Measurements from ENCODE around the gene THAP7. TPM values are rescaled to one million over a fixed set of nuclear protein-coding genes. Genes with fewer than 3 reads are reported as not detected.
A peak's percentile ranks its signal among the peaks of the same experiment; 100 is the strongest.
"Not testable (repeated sequence)": the region's sequence is repeated elsewhere in the genome, so short reads cannot be mapped to it uniquely, and the experiment has no call there.

Gene THAP7
- polyA plus RNA-seq, 1 donor (not counting 4 experiments of a cell fraction or from before 2014, with no cell fraction given) = 10.4 TPM

DNA sequence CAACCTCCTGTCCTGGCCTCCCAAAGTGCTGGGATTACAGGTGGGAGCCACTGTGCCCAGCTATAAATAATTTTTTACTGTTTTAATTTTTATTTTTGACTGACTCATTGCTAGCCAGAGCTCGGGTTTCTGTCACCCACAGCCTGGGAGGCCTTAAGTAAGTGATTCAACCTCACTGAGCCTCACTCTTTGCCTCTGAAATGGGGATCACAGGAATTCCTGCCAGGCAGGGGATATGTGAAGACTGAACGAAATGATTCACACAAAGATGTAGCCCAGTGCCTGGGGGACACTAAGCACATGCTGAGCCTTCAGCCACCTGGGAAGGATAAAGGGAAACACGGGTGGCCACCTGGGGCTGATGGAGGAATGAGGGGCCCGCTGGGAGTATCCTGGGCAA lies 40.0 kb upstream of the THAP7 start:
- Histone ChIP-seq H3K27me3 (ENCODE audit: control insufficient read depth, extremely low read depth, insufficient read depth, low read length) (no peaks in the 10 kb centered on the region), H3K9me1 (ENCODE audit: control insufficient read depth, extremely low read depth, insufficient read depth, low read length) (no peaks in the 10 kb centered on the region), H3K4me3 (ENCODE audit: control insufficient read depth in 2 of 3, extremely low read depth in 1 of 3, insufficient read depth in 2 of 3, low read depth in 1 of 3, low read length in 3 of 3) (no peak overlapping the region), H3K27ac (ENCODE audit: control insufficient read depth, insufficient read depth, low read length) (no peak overlapping the region), H3K4me1 (ENCODE audit: control insufficient read depth, extremely low read depth, insufficient read depth, low read length) (peaks cover 27% of the 10 kb centered on the region), H4K20me1 (ENCODE audit: control insufficient read depth, extremely low read depth, insufficient read depth, low read length) (no peaks in the 10 kb centered on the region), H3K9ac (ENCODE audit: control insufficient read depth, extremely low read depth, insufficient read depth, low read length) (no peak overlapping the region), H2AFZ (ENCODE audit: control insufficient read depth, low read length) (no peak overlapping the region), H3K4me2 (ENCODE audit: control insufficient read depth, extremely low read depth, insufficient read depth, low read depth, low read length) (no peak overlapping the region), H3K79me2 (ENCODE audit: control insufficient read depth, insufficient read depth, low read length) (no peaks in the 10 kb centered on the region), H3K9me3 (ENCODE audit: control insufficient read depth, low read depth, low read length) (no peaks in the 10 kb centered on the region), H3K36me3 (ENCODE audit: control insufficient read depth in 2 of 2, extremely low read depth in 1 of 2, insufficient read depth in 2 of 2, low read length in 2 of 2) (no peaks in the 10 kb centered on the region)
- DNase-seq (ENCODE audit: low read depth, low spot score) (no peak), FAIRE-seq (no peak)
- TF ChIP-seq CTCF (optimal IDR thresholded peaks at IDR 0.05 in 1 of 3, IDR thresholded peaks at IDR 0.05 in 1 of 3, conservative IDR thresholded peaks at IDR 0.05 in 1 of 3; ENCODE audit: extremely low read depth in 1 of 3, insufficient read depth in 2 of 3, low read length in 3 of 3) = no peak
- no peak for TF ChIP-seq EZH2 (IDR thresholded peaks at IDR 0.05; ENCODE audit: low read length)
- dilution Hi-C loops (cut with MboI; ENCODE audit: extremely low pct_ligation_motif_present, low sequenced_read_pairs) = no loop called here

GRCh38 chr22:21039158-21039557 lies 37.2 kb upstream of the THAP7 start:
- H3K79me2 ChIP-seq (ENCODE audit: control insufficient read depth, insufficient read depth, low read length); H3K36me3 ChIP-seq (ENCODE audit: control insufficient read depth in 2 of 2, extremely low read depth in 1 of 2, insufficient read depth in 2 of 2, low read length in 2 of 2); H4K20me1 ChIP-seq (ENCODE audit: control insufficient read depth, extremely low read depth, insufficient read depth, low read length); dilution Hi-C loops (cut with MboI; ENCODE audit: extremely low pct_ligation_motif_present, low sequenced_read_pairs); H3K4me2 ChIP-seq (ENCODE audit: control insufficient read depth, extremely low read depth, insufficient read depth, low read depth, low read length); H3K27me3 ChIP-seq (ENCODE audit: control insufficient read depth, extremely low read depth, insufficient read depth, low read length); H3K9me1 ChIP-seq (ENCODE audit: control insufficient read depth, extremely low read depth, insufficient read depth, low read length); FAIRE-seq; H3K4me3 ChIP-seq (ENCODE audit: control insufficient read depth in 2 of 3, extremely low read depth in 1 of 3, insufficient read depth in 2 of 3, low read depth in 1 of 3, low read length in 3 of 3); DNase-seq (ENCODE audit: low read depth, low spot score); H3K27ac ChIP-seq (ENCODE audit: control insufficient read depth, insufficient read depth, low read length); H2AFZ ChIP-seq (ENCODE audit: control insufficient read depth, low read length); H3K9ac ChIP-seq (ENCODE audit: control insufficient read depth, extremely low read depth, insufficient read depth, low read length); H3K9me3 ChIP-seq (ENCODE audit: control insufficient read depth, low read depth, low read length): not testable (repeated sequence)
- peaks cover 15% of the 10 kb centered on the region for H3K4me1 ChIP-seq (ENCODE audit: control insufficient read depth, extremely low read depth, insufficient read depth, low read length)

DNA sequence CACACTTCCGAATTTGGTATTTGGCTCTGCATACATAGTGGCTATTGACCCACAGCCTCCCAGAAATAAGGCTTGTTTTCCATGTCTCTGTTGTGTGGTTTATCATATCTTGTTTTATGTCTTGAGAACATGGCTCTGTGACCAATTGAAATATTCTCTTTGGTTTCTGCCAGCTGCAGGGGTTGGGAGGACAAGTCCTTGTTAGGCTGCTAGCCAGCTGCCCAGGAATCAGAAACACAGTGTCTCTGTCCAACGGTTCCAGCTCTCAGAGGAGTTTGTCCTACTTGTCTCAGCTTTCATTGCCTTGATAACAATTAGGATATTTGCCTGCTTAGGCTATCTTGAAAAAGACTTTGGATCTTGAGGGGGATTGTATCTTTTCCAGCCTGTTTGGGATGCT lies 36.5 kb upstream of the THAP7 start:
- Histone ChIP-seq H3K4me2 (ENCODE audit: control insufficient read depth, extremely low read depth, insufficient read depth, low read depth, low read length) (no peak overlapping the region), H3K4me3 (ENCODE audit: control insufficient read depth in 2 of 3, extremely low read depth in 1 of 3, insufficient read depth in 2 of 3, low read depth in 1 of 3, low read length in 3 of 3) (no peak overlapping the region), H3K27ac (ENCODE audit: control insufficient read depth, insufficient read depth, low read length) (no peak overlapping the region), H3K4me1 (ENCODE audit: control insufficient read depth, extremely low read depth, insufficient read depth, low read length) (peaks cover 9% of the 10 kb centered on the region), H3K27me3 (ENCODE audit: control insufficient read depth, extremely low read depth, insufficient read depth, low read length) (no peaks in the 10 kb centered on the region), H3K9ac (ENCODE audit: control insufficient read depth, extremely low read depth, insufficient read depth, low read length) (no peak overlapping the region), H4K20me1 (ENCODE audit: control insufficient read depth, extremely low read depth, insufficient read depth, low read length) (no peaks in the 10 kb centered on the region), H3K9me1 (ENCODE audit: control insufficient read depth, extremely low read depth, insufficient read depth, low read length) (no peaks in the 10 kb centered on the region), H3K36me3 (ENCODE audit: control insufficient read depth in 2 of 2, extremely low read depth in 1 of 2, insufficient read depth in 2 of 2, low read length in 2 of 2) (no peaks in the 10 kb centered on the region), H3K79me2 (ENCODE audit: control insufficient read depth, insufficient read depth, low read length) (no peaks in the 10 kb centered on the region), H2AFZ (ENCODE audit: control insufficient read depth, low read length) (no peak overlapping the region), H3K9me3 (ENCODE audit: control insufficient read depth, low read depth, low read length) (no peaks in the 10 kb centered on the region)
- FAIRE-seq (peak; percentile 13), DNase-seq (ENCODE audit: low read depth, low spot score) (no peak)
- dilution Hi-C loops (cut with MboI; ENCODE audit: extremely low pct_ligation_motif_present, low sequenced_read_pairs) = no loop called here
- TF ChIP-seq EZH2 (IDR thresholded peaks at IDR 0.05; ENCODE audit: low read length) (no peak), CTCF (optimal IDR thresholded peaks at IDR 0.05 in 1 of 3, IDR thresholded peaks at IDR 0.05 in 1 of 3, conservative IDR thresholded peaks at IDR 0.05 in 1 of 3; ENCODE audit: extremely low read depth in 1 of 3, insufficient read depth in 2 of 3, low read length in 3 of 3) (no peak)
